ENCODE results near the gene HSPE1. TPM values are rescaled to one million over a fixed set of nuclear protein-coding genes. Genes with fewer than 3 reads are reported as not detected.

The HSPE1 gene
- total RNA-seq, 2 experiments from 2014 or later, result 189 to 259 TPM

DNA sequence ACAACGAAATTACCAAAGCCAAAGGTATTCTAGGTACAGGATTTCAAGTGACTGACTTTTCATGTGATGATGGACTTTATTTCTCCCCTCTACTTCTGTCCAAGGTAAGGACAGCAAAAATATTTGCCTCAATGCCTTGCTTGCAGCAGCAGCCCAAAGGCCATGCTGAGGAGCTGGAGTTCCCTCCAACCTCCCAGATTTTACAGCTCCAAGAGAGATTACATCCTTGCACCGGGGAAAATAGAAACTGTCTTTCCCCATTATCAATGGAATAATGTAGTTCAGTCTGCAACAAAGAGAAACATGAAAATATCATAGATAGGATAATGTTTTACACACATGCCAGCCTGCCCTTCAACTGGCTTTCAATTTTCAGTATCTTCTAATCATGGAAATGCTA is 14.0 kb upstream of the HSPE1 start:
- H3K9me2 ChIP-seq (ENCODE audit: insufficient read depth, low read length), result no peaks in the 10 kb centered on the region
- BruUV-seq (replicated peaks), result no TSS peak
- POLR2A ChIA-PET, result interaction anchor here (0.5 kb wide), 1 partner anchor 22 kb away, joined by 4 read pairs; no protein-coding TSS in a partner anchor

DNA sequence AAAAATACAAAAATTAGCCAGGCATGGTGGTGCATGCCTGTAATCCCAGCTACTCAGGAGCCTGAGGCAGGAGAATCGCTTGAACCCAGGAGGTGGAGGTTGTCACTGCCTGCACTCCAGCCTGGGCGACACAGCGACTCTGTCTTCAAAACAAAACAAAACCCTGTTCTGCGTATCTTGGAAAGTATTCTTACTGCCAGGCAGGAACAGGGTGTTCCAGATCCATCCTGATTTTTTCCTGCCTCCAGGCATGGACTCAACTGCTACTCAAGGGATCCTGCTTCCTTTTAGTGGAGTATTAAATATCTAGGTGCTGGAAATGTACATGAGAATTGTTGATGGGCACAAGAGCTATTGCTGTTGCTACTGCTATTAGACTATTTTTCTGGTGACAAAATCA is 12.8 kb upstream of the HSPE1 start:
- ChIA-PET CTCF (ENCODE audit: unreplicated experiment) (no interaction called here), POLR2A (interaction anchor here (1.2 kb wide), 1 partner anchor 12 kb away, joined by 3 read pairs; the partner anchor contains the start of genes HSPD1 and HSPE1)
- Histone ChIP-seq H3K4me1 (ENCODE audit: insufficient read depth, low read length, poor library complexity, severe bottlenecking) (no peaks in the 10 kb centered on the region), H2AFZ (ENCODE audit: low read length) (no peak overlapping the region), H3K9me3 (ENCODE audit: low read length) (peaks cover 24% of the 10 kb centered on the region; the same call in 1 of the 2 replicates), H4K20me1 (ENCODE audit: insufficient read depth, low read length) (no peaks in the 10 kb centered on the region), H3K36me3 (ENCODE audit: insufficient read depth, low read length) (peaks cover 98% of the 10 kb centered on the region), H3K9me2 (ENCODE audit: insufficient read depth, low read length) (no peaks in the 10 kb centered on the region), H3K4me2 (ENCODE audit: low read length) (no peak overlapping the region), H3K79me2 (ENCODE audit: insufficient read depth, low read depth, low read length) (peaks cover 30% of the 10 kb centered on the region), H3K27ac (ENCODE audit: low read depth, low read length, poor library complexity, severe bottlenecking) (no peak overlapping the region), H3K4me3 (ENCODE audit: low read depth, low read length, poor library complexity, severe bottlenecking) (no peak overlapping the region)
- no peak for DNase-seq (ENCODE audit: low spot score)
- BruUV-seq (replicated peaks), result no TSS peak
- TF ChIP-seq, protein P1, sequence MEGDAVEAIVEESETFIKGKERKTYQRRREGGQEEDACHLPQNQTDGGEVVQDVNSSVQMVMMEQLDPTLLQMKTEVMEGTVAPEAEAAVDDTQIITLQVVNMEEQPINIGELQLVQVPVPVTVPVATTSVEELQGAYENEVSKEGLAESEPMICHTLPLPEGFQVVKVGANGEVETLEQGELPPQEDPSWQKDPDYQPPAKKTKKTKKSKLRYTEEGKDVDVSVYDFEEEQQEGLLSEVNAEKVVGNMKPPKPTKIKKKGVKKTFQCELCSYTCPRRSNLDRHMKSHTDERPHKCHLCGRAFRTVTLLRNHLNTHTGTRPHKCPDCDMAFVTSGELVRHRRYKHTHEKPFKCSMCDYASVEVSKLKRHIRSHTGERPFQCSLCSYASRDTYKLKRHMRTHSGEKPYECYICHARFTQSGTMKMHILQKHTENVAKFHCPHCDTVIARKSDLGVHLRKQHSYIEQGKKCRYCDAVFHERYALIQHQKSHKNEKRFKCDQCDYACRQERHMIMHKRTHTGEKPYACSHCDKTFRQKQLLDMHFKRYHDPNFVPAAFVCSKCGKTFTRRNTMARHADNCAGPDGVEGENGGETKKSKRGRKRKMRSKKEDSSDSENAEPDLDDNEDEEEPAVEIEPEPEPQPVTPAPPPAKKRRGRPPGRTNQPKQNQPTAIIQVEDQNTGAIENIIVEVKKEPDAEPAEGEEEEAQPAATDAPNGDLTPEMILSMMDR (conservative IDR thresholded peaks at IDR 0.05; ENCODE audit: low read length), result no peak
- no peak for TF ChIP-seq EZH2phosphoT487 (IDR thresholded peaks at IDR 0.05; ENCODE audit: borderline replicate concordance, low read depth, low read length)
- intact Hi-C loops (cut with micrococcal nuclease; ENCODE audit: unreplicated experiment), result loop anchor here (5.0 kb wide), 1 partner anchor 85 kb away; no protein-coding TSS in a partner anchor

More for the DNA sequence above, 14.0 kb upstream of the HSPE1 start:
- H3K4me3 ChIP-seq (ENCODE audit: low read depth, low read length, poor library complexity, severe bottlenecking), result no peak overlapping the region
- no peak overlapping the region for H3K4me2 ChIP-seq (ENCODE audit: low read length)
- peaks cover 87% of the 10 kb centered on the region for H3K36me3 ChIP-seq (ENCODE audit: insufficient read depth, low read length)
- no peaks in the 10 kb centered on the region for H4K20me1 ChIP-seq (ENCODE audit: insufficient read depth, low read length)
- no peak for TF ChIP-seq EZH2phosphoT487 (IDR thresholded peaks at IDR 0.05; ENCODE audit: borderline replicate concordance, low read depth, low read length)
- TF ChIP-seq, protein P1 (conservative IDR thresholded peaks at IDR 0.05; ENCODE audit: low read length), result no peak
- H2AFZ ChIP-seq (ENCODE audit: low read length), result no peak overlapping the region
- peaks cover 24% of the 10 kb centered on the region; the same call in 1 of the 2 replicates for H3K9me3 ChIP-seq (ENCODE audit: low read length)
- CTCF ChIA-PET (ENCODE audit: unreplicated experiment), result no interaction called here
- intact Hi-C loops (cut with micrococcal nuclease; ENCODE audit: unreplicated experiment), result loop anchor here (5.0 kb wide), 1 partner anchor 84 kb away; no protein-coding TSS in a partner anchor
- no peak overlapping the region for H3K27ac ChIP-seq (ENCODE audit: low read depth, low read length, poor library complexity, severe bottlenecking)
- no peak for DNase-seq (ENCODE audit: low spot score)
- H3K4me1 ChIP-seq (ENCODE audit: insufficient read depth, low read length, poor library complexity, severe bottlenecking), result no peaks in the 10 kb centered on the region
- peaks cover 18% of the 10 kb centered on the region; the same call in 1 of the 2 replicates for H3K79me2 ChIP-seq (ENCODE audit: insufficient read depth, low read depth, low read length)

DNA sequence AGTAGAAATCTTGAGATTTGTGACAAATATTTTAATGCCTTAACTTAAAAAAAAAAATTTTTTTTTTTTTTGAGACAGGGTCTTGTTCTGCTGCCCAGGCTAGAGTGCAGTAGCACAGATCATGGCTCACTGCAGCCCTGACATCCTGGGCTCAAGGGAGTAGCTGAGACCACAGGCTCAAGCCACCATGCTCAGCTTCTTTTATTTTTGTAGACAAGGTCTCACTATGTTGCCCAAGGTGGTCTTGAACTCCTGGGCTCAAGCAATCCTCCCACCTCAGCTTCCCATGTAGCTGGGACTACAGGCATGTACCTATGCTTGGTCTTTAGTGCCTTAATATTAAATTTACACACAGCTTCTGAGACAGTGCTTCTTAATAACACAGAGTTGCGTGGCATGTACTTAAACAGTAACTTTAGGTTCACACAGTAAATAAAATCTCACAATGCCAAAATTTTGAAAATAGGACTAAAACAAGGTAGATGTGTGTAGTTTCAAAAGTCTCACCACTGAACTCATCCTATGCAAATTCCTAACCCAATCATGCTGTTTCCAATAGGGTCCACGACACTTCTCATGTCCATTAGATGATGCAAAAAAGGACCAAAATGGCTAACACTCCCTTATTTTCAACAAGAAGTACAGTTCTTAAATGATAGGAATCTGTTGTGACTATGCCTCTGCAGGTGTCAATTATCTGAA is 4.6 kb upstream of the HSPE1 start:
- Histone ChIP-seq H3K4me1 (ENCODE audit: insufficient read depth, low read length, poor library complexity, severe bottlenecking) (peaks cover 38% of the 10 kb centered on the region), H3K9me2 (ENCODE audit: insufficient read depth, low read length) (no peaks in the 10 kb centered on the region), H3K36me3 (ENCODE audit: insufficient read depth, low read length) (peaks cover 90% of the 10 kb centered on the region), H3K79me2 (ENCODE audit: insufficient read depth, low read depth, low read length) (peaks cover 91% of the 10 kb centered on the region), H2AFZ (ENCODE audit: low read length) (no peak overlapping the region), H3K4me2 (ENCODE audit: low read length) (peak overlapping the region; percentile 83), H3K27ac (ENCODE audit: low read depth, low read length, poor library complexity, severe bottlenecking) (no peak overlapping the region), H3K4me3 (ENCODE audit: low read depth, low read length, poor library complexity, severe bottlenecking) (peak overlapping the region; percentile 83), H3K9me3 (ENCODE audit: low read length) (no peaks in the 10 kb centered on the region), H4K20me1 (ENCODE audit: insufficient read depth, low read length) (peaks cover 46% of the 10 kb centered on the region)
- no TSS peak for BruUV-seq (replicated peaks)
- DNase-seq (ENCODE audit: low spot score), result no peak
- no peak for TF ChIP-seq EZH2phosphoT487 (IDR thresholded peaks at IDR 0.05; ENCODE audit: borderline replicate concordance, low read depth, low read length)
- TF ChIP-seq, protein P1 (conservative IDR thresholded peaks at IDR 0.05; ENCODE audit: low read length), result no peak
- intact Hi-C loops (cut with micrococcal nuclease; ENCODE audit: unreplicated experiment), result loop anchor here (5.0 kb wide), 1 partner anchor 88 kb away; no protein-coding TSS in a partner anchor
- CTCF ChIA-PET (ENCODE audit: unreplicated experiment), result no interaction called here
- POLR2A ChIA-PET, result interaction anchor here (0.5 to 2.0 kb wide), 11 partner anchors 16 to 1318 kb away, joined by 3 to 8 read pairs (median 4); partner anchors contain the start of gene SF3B1
